NCI-H1694 (cell line): Measurements from ENCODE around the gene BDH1.
"Not testable (repeated sequence)": the region's sequence is repeated elsewhere in the genome, so short reads cannot be mapped to it uniquely, and the experiment has no call there.

ENCODE experiments used
- DNase-seq: peaks from one replicate; lab custom pipeline; 2025; lab: John Stamatoyannopoulos, UW

The BDH1 gene

DNA sequence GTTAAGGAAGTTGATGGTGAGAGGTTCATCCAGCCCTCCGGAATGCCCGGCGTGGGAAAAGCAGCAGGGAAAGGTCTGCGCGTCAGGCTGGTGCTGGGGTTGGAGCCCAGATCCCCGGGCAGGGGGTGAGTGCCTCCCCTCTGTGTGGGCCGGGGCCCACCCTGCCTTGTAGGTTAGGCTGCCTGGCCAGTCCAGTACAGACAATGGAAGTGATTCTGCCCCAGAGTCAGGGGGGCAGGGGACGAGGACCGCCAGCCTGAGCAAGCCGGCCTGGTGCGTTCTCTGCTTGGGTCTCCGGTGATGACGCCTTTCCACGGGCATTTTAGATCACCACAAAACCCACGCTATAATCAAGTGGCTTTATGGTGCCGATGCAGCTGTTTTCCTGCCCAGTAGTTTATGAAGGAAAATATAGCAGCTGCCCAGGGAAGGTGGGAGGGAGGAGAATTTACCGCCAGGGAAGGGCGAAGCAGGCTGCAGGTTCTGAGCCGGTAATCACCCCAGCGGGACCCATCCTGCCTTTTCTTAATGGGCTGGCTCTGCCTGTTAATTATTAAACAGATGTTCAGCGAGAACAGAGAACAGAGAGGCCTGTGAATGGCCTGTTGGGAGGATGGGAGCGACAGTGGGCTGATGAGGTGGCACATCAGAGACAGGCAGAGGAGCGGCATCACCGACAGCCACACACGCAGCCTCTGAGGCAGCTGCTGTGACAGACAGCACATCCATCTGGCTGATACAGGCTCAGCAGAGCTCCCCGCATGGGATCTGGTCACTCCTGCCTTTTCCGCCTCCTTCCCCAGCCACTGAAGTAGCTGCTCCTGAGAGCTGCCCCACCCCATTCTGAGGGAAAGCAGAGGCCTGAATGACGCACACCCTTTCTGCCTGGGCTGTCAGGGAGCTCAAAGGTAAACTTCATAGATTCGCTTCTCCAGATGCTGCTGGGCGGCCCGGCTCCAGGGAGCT, 35.2 kb downstream of the BDH1 start:
- DNase-seq: peak; percentile 90

DNA sequence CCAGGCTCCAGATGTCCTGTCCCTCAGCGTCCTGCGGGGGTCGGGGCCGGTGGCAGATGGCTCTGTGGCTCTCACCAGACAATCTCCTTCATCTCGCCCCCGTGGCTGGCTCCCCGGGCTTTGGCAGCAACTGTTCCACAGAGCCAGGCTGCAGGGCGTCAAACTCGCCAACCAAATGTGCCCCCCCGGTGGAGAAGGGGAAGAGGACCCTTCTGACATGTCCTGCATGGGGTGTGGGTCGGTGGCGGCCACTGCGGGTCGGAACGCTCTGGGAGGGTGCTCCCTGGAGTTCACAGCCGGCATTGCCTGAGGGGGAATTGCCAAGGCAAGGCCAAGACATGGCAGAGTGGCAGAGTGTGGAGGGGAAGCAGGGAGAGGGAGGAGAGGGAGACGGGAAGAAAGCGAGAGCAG, 36.0 kb downstream of the BDH1 start:
- no peak for DNase-seq

DNA sequence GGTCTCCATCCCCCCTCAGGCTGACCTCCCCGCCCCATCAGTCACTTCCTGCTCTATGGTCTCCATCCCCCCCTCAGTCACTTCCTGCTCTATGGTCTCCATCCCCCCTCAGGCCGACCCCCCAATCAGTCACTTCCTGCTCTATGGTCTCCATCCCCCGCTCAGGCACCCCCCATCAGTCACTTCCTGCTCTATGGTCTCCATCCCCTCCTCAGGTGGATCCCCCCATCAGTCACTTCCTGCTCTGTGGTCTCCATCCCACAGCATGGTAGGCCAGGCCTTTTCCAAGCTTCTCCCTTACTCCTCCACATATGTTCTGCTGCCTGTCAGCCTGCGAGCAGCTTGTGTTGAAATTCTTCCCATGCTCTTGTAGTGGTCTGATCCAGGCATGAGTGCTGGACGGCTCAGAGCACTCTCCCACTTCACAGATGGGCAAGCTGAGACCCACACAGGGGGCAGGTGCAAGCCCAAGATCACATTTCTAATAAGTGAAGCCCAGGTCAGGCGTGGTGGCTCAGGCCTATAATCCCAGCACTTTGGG, 36.8 kb downstream of the BDH1 start:
- no peak for DNase-seq

DNA sequence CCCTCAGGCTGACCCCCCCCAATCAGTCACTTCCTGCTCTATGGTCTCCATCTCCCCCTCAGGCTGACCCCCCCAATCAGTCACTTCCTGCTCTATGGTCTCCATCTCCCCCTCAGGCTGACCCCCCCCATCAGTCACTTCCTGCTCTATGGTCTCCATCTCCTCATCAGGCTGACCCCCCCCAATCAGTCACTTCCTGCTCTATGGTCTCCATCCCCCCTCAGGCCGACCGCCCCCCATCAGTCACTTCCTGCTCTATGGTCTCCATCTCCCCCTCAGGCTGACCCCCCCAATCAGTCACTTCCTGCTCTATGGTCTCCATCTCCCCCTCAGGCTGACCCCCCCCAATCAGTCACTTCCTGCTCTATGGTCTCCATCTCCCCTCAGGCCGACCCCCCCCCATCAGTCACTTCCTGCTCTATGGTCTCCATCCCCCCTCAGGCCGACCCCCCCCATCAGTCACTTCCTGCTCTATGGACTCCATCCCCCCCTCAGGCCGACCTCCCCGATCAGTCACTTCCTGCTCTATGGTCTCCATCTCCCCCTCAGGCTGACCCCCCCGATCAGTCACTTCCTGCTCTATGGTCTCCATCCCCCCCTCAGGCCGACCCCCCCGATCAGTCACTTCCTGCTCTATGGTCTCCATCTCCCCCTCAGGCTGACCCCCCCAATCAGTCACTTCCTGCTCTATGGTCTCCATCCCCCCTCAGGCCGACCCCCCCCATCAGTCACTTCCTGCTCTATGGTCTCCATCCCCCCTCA, 37.7 kb downstream of the BDH1 start:
- DNase-seq: not testable (repeated sequence)

DNA sequence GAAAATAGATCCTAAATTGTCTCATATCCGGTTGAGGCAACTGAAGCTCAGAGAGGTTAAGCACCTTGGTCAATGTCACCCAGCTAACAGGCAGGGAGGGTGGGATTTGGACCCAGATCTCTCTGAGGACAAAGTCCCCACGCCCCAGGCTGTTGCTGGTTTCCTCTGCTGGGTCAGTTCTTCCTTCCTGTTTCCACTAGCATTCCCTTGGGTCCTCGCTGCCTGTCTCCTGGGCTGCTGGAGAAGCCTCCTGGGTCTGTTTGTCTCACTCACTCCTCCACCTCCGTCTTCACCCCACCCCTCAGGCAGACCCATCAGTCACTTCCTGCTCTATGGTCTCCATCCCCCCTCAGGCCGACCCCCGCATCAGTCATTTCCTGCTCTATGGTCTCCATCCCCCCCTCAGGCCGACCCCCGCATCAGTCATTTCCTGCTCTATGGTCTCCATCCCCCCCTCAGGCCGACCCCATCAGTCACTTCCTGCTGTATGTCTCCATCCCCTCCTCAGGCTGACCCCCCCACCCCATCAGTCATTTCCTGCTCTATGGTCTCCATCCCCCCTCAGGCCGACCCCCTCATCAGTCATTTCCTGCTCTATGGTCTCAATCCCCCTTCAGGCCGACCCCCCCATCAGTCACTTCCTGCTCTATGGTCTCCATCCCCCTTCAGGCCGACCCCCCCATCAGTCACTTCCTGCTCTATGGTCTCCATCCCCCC, 38.7 kb downstream of the BDH1 start:
- DNase-seq: not testable (repeated sequence)

DNA sequence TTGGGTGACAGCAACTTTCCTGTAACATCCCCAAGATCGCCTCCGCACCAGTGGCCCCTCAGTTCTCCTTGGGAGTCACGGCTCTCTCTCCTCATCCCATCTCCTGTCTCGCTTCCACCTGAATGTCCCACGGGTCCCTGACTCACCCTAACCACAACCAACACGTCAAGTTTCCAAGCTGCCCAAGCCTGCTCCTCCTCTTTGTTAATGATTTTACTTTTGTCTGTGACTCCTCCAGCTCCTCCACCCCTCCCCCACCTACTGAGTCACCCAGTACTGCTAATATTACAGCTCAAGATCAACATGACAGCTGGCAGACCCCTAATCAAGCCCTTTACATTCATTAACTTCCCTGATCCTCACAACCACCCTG, 39.3 kb downstream of the BDH1 start:
- DNase-seq: no peak

DNA sequence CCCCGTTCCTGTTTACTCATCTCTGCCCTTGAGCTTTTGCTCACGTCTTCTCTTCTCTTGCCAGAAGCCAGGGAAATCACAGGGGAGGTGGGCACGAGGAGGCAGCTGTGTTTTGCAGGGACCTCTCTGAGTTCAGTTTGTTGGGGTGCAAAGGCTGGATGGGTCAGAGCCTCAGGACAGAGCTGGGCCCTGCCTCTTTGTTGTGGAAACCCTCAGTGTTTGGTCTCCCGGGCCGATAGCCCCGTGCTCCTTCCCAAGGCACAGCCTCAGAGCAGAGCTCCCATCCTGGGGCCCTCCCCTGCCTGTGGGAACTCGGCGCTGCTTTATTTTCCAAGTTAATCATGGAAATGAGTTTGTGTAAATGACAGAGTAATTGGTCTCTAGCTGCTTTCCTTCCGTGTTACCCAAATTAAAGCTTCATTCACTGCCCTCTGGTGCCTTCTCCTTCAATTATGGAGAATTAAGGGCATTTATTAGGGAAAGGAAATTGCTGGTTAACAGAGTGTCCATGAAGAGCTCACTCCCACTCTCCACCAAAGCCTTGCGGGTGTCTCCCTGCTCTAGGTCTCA, 40.9 kb downstream of the BDH1 start:
- no peak for DNase-seq

DNA sequence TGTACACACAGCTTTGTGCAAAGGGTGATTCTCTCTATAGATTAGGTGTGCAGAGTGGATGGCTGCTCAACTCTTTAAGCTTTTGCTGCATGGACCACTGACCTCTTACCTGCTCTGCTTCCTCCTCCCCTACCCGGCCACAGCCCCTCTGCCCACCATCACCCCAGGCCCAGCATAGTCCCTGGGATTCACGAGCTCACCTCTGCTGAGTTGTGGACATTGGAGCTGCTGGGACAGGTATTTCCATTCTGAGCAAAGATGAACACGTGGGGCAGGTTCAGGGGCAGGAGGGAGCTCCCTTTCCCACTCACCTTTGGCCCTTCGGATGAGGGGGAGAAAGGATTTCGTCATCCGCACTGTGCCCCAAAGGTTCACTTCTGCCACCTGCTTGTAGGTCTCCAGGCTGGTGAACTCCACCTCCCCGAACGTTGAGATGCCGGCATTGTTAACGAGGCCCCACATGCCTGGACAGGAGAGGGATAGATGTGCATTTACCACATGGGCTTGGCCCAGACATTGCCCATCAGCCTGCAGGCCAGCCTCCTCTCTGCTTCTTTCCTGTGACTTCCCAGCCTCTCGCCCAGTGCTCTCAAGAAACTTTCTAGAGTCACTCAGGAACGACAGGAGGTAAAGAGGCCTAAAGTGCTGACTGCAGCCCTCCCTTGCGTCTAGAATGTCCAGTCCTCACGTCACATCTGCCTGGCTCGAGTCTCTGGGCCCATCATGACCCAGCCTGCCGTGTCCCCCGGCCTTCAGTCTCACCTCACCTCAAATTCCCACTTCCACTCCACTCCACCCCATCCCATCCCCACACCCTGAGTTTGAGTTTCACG, 41.6 kb downstream of the BDH1 start:
- no peak for DNase-seq

DNA sequence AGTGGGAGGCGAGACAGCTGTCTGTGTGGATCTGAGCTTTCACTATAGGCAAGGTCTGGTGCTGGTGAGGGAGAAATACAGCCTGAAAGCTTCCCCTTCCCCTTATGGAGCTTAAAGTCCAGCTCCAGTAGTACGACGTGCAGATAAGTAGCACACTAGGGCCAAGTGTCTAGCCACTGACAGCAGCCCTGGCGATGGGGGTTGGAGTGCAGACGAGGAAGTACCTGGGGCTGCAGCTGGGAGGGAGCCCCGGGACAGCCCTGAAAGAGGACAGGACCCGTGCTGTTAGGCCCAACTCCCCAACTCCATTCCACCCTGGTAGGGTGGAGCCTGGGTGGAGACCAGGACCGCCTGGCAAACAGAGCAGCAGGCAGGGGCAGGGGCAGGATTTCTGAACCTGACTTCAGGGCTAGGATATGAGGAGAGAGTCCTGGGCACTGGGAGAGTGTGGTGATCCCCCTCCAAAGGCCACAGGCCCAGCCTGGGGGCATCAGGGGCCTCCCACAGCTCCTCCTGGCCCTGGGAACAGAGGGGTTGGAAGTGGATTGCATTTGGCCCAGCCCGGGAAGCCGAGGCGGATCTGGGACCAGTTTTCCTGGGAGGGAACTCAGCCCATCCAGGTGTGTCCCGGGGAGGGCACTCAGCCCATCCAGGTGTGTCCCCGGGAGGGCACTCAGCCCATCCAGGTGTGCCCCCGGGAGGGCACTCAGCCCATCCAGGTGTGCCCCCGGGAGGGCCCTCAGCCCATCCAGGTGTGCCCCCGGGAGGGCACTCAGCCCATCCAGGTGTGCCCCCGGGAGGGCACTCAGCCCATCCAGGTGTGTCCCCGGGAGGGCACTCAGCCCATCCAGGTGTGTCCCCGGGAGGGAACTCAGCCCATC, 42.8 kb downstream of the BDH1 start:
- DNase-seq: no peak

DNA sequence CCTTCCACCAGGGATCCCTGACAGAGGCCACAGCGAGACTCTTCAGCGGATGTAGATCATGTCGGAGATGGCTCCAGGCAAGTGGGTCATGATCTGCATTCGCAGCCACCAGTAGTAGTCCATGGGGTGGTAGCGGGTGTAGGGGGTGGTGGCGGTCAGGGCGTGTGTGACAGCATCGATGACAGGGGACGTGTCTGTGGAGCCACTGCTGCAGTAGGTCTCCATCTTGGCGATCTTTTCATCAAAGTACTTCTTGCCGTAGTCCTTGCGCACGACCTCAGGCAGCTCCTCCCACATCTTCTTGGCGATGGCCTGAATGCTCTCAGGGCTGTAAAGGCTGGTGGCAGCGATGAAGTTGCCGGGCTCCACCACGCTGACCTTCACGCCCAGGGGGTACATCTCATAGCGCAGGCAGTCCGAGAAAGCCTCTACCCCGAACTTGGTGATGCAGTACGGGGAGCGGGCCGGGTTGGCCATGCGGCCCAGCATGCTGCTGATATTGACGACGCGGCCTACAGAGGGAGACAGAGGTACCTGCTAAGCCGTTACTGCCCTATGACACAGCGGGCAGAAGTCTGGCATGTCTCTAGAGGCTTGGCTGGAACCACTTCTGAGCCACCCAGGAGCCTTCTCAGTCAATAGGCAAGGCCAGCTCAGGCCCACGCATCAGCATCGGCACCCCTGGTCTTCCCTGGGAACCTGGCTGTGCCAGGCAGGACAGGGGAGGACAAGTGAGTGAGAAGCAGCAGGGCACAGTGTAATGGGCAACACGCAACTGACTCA, 43.7 kb downstream of the BDH1 start:
- DNase-seq: no peak

DNA sequence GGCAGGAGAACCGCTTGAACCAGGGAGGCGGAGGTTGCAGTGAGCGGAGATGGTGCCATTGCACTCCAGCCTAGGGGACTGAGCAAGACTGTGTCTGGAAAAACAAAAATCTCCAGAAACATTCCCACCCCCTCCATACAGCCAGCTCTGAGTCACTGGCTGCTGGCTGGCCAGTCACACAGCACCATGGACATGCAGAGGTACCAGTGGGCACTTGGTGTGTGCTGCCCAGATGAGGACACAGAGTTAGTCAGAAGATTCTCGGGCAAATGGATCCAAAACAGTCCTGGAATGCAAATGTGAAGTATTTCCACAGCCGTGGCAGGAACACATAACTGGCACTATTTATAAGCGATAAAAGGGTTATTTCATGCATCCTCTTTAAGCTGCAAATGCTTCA, 44.6 kb downstream of the BDH1 start:
- no peak for DNase-seq

DNA sequence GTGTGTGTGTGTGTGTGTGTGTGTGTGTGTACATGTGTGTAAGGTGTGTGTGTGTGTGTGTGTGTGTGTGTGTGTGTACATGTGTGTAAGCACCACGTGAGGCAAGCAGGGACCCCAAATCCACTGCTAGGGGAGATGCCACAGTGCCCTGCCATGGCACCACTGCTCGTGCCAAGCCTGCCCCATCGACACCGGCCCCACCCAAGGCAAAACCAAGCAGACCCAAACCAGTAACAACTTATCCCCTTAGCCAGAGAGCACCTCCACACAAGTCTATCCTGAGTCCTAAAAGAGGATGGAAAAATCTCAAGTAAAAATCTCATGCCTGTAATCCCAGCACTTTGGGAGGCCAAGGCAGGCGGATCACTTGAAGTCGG, 45.1 kb downstream of the BDH1 start:
- DNase-seq: no peak

DNA sequence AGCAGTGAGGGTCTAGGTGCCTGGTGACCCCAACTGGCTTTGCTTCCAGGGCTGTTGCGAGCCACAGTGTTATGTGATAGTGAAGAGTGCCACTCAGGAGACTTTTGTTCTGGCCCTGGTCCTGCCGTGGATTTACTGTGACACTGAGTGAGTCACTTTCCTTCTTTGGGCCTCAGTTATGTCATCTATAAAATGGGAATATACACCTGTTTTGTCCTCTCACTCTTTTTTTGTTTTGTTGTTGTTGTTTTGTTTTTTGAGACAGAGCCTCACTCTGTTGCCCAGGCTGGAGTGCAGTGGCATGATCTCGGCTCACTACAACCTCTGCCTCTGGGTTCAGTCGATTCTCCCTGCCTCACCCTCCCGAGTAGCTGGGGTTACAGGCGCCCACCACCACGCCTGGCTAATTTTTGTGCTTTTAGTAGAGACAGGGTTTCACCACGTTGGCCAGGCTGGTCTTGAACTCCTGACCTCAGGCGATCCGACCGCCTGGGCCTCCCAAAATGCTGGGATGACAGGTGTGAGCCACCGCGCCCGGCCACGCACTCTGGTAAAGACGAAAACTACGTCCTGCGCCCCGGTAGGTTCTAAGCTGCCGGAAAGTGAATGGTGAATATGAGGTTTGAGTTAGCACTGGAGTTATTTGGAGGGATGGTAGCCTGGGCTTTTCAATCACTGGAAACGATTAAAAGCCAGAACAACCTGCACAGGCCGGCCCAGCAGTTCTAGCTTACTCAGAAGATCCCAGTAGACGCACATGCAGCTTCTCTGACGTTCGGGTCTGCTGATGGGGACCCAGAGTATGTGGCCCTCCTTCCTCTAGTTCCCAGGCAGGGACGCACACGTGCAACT, 46.6 kb downstream of the BDH1 start:
- DNase-seq: no peak

DNA sequence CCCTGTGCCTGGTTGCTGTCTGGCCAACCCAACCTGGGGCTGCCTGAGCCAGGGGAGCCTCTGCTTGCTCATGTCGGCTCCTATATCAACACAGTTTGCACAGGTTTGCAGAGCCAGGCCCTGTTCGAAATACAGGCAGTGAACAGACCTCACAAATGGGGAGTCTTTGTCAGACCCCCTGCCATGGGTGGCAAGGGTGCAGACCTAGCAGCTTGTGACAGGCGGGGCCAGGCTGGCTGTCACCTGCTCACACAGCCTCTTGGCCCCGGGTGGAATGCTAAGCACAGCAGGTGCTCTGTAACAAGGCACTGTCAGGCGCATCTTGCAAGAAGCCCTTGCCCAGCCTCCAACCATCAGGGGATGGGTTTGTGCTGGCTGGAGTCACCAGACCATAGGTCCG, 47.3 kb downstream of the BDH1 start:
- no peak for DNase-seq

DNA sequence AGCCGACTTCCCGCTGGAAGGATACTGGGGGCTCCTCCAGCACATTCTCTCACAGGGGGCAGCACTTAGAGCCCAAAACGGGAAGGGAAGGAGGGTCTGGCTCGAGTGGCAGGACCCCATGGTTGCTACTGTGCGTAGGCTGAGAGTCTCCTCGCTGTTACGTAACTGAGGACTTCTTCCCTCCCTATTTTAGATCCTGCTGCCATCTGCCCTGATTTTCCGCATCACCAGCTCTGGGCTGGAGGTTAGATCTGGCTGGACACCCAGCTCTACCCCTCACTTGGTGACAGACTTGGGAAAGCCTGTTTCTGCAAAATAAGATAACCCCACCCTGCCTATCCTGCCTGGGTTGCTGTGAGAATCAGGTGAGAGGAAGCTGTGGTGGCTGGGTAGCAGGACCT, 47.7 kb downstream of the BDH1 start:
- DNase-seq: no peak

DNA sequence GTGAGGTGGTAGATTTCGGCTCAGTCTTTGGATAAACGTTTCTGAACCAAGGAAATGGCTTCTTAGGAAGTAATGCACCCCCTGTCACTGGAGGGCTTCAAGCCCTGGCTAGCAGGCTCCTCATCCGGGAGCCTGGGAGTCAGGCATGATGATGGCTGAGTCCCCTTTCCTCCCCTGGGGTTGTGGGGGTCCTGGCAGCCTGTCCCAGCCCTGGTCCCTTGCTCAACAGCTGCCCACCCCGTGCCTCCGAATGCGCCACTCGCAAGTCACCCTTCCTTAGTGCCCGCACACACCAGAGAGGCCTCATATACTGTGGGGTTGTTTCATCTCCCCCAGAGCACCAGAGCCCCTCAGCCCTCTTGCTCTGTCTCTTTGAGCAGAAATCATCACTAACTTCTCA, 48.2 kb downstream of the BDH1 start:
- no peak for DNase-seq

DNA sequence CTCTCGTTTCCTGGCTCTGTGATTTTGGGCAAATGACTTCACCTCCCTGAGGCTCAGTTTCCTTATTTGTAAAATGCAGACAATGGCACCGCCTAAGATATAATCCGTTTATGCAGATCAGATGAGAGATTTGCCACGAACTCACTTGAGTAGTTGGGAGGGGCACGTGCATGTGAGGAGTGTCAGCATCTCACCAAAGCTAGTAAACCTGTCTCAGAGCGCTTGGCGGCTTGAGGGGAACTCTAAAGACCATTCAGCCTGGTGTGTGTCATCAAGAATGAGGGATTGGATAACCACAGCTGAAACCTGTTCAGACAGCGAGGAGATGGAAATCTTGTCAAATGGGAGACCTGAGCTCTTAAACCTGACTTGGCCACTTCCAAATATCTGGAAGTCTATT, 48.7 kb downstream of the BDH1 start:
- no peak for DNase-seq

DNA sequence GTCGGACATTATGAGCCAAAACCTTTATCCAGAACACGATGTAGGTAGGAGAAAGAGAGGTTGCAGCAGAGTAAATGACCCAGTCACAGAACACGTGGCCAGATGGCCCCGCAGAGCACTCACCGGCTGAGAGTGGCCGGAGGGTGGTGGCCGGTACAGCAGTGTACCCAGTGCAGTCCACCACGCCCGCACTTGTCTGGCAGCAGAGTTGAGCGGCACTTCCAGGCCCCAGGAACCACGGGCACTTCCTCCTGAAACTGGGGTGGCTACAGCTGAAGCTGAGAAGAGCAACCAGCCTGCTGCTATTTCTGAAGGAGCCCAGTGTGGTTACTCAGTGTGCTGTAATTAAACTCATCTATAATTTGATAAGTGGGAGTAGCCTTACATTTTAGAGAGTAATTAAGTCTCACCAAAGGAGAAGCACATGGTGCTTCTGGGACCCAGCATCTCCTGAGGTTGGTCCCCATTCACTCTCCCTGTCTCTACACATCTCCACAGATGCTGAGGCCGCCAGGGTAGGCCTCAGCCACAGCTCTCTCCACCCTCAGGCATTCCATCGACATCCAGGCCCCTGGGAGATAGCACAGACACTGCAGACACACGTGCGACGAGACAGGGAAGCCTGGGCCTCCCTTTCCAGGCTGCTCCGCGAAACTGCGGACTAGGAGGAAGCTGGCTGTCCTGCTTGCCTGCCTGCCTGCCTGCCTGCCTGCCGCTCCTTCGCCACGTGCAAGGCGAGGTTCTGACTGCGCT, 49.8 kb downstream of the BDH1 start:
- no peak for DNase-seq
